ENCODE measurements around the gene CHST4.
"Not testable (repeated sequence)": the region's sequence is repeated elsewhere in the genome, so short reads cannot be mapped to it uniquely, and the experiment has no call there.

CHST4 gene

DNA sequence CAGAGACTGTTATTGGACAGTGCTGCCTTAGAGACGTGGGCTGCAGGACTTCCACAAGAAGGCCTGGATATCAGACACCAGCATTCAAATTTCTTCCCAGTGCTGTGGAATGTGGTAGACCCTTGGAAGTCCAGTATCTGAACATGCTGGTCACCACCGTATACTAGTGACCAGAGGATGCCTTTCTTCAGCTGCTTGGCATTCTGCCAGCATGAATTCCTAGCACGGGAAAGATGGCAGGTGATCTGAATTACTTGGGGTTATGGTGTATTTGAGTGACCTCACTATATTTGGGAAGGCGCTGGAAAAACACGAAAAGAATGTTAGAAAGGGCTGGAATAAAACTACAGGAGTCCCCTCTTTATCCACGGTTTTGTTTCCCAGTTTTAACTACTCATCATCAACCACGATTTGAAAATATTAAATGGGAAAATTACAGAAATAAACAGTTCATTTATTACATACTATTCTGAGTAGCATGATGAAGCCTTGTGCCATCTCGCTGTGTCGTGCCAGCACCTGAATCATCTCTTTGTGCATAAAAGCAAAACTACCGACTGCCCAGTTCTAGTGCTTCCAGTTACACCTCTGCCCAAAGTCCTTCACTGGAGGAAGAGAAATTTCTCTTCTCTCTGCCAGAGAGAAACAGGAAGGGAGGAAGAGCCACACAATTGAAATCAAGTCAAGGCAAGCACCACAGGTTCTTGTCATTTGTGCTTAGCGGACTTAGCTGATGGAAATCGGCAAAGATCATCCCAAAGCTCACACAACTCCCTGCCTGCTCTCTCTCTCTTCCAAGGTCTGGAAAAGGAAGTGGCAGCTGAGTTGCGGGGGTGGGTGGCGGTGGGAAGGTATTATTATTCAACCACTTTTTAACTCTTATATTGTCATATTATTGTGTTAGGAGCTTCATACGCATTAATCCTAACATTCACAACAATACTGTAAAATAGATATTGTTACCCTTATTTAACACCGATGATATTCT, 1.4 kb upstream of the CHST4 start:
- DNase-seq (ENCODE audit: low read depth in 2 of 2), result no peak

GRCh38 chr16:71528257-71528656, 2.0 kb downstream of the CHST4 start:
- no peak for DNase-seq (ENCODE audit: low read depth in 2 of 2)

- no peak for DNase-seq (ENCODE audit: low read depth in 2 of 2)
Observed at GRCh38 chr16:71528863-71529262, 2.6 kb downstream of the CHST4 start.

- no peak for DNase-seq (ENCODE audit: low read depth in 2 of 2)
Observed at GRCh38 chr16:71532366-71532765, 6.1 kb downstream of the CHST4 start.

DNA sequence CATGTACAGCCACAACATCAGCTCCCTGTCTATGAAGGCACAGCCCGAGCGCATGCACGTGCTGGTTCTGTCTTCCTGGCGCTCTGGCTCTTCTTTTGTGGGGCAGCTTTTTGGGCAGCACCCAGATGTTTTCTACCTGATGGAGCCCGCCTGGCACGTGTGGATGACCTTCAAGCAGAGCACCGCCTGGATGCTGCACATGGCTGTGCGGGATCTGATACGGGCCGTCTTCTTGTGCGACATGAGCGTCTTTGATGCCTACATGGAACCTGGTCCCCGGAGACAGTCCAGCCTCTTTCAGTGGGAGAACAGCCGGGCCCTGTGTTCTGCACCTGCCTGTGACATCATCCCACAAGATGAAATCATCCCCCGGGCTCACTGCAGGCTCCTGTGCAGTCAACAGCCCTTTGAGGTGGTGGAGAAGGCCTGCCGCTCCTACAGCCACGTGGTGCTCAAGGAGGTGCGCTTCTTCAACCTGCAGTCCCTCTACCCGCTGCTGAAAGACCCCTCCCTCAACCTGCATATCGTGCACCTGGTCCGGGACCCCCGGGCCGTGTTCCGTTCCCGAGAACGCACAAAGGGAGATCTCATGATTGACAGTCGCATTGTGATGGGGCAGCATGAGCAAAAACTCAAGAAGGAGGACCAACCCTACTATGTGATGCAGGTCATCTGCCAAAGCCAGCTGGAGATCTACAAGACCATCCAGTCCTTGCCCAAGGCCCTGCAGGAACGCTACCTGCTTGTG, 10.7 kb downstream of the CHST4 start:
- no peak for DNase-seq (ENCODE audit: low read depth in 2 of 2)

DNA sequence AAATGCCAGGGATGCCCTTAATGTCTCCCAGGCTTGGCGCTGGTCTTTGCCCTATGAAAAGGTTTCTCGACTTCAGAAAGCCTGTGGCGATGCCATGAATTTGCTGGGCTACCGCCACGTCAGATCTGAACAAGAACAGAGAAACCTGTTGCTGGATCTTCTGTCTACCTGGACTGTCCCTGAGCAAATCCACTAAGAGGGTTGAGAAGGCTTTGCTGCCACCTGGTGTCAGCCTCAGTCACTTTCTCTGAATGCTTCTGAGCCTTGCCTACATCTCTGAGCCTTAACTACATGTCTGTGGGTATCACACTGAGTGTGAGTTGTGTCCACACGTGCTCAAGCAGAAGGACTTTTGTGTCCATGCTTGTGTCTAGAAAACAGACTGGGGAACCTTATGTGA, 11.4 kb downstream of the CHST4 start:
- DNase-seq (ENCODE audit: low read depth in 2 of 2), result no peak

- DNase-seq (ENCODE audit: low read depth in 2 of 2), result peak in 1 of 2 donors; percentile 29
Observed at GRCh38 chr16:71542377-71542776, 16.2 kb downstream of the CHST4 start.

DNA sequence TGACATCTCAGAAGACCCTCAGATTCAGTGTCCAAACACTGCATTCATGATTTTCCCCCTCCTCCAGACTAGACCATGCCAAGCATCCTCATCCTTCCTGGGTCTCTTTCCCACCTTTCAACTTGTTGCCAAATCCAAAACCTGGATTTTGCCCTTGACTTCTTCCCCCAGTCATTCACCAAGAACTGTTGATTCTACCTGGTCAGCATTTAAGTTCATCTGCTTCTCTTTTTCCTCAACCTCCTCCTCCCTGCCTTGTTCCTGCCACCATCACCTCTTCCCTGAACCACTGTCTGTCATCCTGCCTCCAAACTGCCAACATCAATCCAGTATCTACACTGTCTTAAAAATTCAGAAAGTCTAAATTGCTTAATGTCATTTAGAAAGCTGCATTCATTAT, 20.9 kb downstream of the CHST4 start:
- DNase-seq (ENCODE audit: low read depth in 2 of 2), result no peak

GRCh38 chr16:71552698-71553503, 26.7 kb downstream of the CHST4 start:
- no peak for DNase-seq (ENCODE audit: low read depth in 2 of 2)

- no peak for DNase-seq (ENCODE audit: low read depth in 2 of 2)
Observed at GRCh38 chr16:71555230-71555891, 29.1 kb downstream of the CHST4 start.

DNA sequence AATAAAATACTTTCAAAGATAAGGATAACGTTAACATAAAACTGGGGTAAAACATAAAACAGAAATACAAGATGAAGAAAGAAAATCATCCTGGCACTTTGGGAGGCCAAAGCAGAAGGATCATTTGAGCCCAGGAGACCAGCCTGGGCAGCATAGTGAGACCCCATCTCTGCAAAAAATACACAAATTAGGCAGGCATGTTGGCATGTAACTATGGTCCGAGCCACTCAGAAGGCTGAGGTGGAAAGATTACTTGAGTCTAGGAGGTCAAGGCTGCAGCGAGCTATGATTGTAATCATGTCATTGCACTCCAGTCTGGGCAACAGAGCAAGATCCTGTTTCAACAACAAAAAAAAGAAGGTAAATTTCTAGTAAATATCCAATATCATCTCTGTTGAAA, 31.1 kb downstream of the CHST4 start:
- no peak for DNase-seq (ENCODE audit: low read depth in 2 of 2)

DNA sequence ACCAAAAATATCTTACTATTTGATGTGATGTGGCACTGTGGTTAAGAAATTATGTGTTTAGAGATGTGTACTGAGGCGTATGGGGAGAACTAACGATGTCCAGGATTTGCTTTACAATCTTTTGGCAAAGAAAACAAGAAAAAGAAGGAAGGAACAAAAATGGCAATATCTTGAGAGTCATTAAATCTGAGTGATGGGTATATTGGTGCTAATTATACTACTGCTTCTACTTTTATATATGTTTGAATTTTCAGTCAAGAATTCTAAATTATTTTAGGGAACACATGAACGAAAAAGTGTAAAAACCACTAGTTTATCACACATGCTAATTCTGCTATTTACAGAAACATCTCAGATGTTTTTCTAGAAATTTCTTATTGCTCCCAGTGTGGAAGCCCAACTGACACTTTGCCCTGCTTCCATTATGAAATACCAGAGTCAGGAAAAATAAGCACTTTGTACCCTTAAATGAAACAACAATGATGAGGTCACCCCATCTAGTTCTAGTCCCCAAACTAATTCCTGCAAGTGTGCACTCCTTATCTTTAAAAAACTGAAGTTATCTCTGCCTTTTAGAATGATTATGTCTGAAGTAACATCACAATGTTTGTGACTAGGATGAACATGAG, 31.8 kb downstream of the CHST4 start:
- DNase-seq (ENCODE audit: low read depth in 2 of 2), result no peak

DNA sequence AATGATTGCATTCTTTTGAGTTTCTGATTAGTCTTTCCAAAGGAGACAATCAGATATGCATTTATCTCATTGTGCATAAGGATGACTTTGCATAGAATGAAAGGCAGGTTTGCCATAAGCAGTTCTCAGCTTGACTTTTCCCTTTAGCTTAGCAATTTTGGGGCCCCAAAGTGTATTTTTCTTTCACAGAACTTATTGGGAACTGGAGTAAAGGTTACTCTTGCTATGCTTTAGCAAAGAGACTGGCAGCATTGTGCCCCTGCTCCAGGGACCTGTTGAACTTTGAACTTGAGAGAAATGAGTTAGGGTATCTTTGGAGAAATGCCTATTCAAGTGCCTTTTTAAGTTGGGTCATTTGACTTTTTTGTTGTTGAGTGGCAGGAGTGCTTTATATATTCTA, 33.6 kb downstream of the CHST4 start:
- DNase-seq (ENCODE audit: low read depth in 2 of 2), result no peak

GRCh38 chr16:71561886-71562285, 35.7 kb downstream of the CHST4 start:
- DNase-seq (ENCODE audit: low read depth in 2 of 2), result not testable (repeated sequence)

GRCh38 chr16:71562552-71562951, 36.3 kb downstream of the CHST4 start:
- no peak for DNase-seq (ENCODE audit: low read depth in 2 of 2)

- DNase-seq (ENCODE audit: low read depth in 2 of 2), result no peak
Observed at GRCh38 chr16:71564335-71564967, 38.2 kb downstream of the CHST4 start.

- DNase-seq (ENCODE audit: low read depth in 2 of 2), result no peak
Observed at GRCh38 chr16:71565812-71566700, 39.8 kb downstream of the CHST4 start.

DNA sequence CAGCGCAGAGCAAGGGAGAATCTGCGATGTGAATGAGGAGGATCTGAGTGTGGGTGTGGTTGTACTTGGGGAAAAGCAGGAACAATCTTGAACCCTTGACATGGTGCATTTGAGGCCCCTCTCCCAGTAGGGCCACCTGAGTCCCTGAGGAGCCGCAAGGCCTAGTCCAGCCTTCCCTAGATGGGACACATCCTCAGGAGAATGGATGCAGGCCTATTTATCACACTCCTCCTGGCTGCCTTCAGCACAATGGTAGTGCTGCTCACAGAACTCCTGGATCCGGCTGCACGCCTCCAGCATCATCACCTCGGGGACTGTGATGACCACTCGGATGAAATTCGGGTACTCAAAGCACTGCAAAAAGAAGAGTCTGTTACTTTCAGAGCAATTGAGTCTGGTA, 41.7 kb downstream of the CHST4 start:
- no peak for DNase-seq (ENCODE audit: low read depth in 2 of 2)

DNA sequence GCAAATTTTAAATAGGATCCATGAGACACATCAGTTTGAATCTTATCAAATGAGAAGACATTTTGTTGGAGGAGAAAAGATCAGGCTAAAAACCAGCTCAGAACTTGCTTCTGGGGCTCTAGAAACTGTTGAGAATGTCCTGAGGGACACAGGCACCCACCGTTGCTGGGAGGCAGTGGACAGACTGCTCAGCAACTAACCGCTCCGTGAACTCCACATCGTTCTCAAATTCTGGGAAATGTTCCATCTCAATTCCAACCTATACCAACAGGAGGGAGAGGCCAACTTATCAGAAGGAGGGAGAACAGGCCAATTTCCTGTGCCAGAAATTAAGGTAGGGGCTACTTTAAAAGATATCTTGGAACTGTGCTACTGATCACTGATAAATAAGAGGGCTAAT, 42.3 kb downstream of the CHST4 start:
- DNase-seq (ENCODE audit: low read depth in 2 of 2), result no peak

DNA sequence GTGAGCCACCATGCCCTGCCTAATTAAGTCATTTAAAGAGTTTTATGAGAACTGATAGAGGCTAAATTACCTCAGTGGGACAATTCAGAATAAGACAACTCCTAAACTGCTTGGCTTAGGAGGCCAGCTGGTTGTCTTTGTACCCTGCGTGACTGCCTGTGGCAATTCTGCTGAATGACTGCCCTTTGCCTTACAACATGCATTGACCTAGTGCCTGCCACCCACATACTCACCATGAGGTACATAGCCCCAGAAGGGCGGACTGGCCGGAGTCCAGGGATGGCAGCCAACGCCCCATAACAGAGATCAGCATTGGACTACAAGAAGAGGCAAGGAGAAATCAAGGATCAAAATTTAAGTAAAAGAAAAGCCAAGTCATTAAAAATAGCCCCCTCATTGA, 43.4 kb downstream of the CHST4 start:
- no peak for DNase-seq (ENCODE audit: low read depth in 2 of 2)

Measured in stimulated activated CD8-positive, alpha-beta memory T cell treated with anti-CD3 and anti-CD28 coated beads, Interleukin-7, amount 100 ng/mL, for 4 hours (primary cell).